Caki2 (cell line): ENCODE data around the gene LZTS2. TPM values are rescaled to one million over a fixed set of nuclear protein-coding genes. Genes with fewer than 3 reads are reported as not detected.
A peak's percentile ranks its signal among the peaks of the same experiment; 100 is the strongest.
"Not testable (repeated sequence)": the region's sequence is repeated elsewhere in the genome, so short reads cannot be mapped to it uniquely, and the experiment has no call there.

Source experiments
- DNase-seq: peaks from one replicate; pipeline ENCODE4 v3.0.0-alpha.2; 2015; ENCODE audit warnings: low read depth
- in situ Hi-C: cut with HindIII; loops from 2 replicates; pipeline ENCODE4 v1.10.0; 2016; ENCODE audit warnings: low sequenced_read_pairs, low pct_unique_long_range_greater_than_20kb, mixed read lengths
- total RNA-seq: library from RNA; depleted of rRNA; stranded (reverse); fragments of >200 nt; shearing (Covaris generic); gene quantifications from 2 replicates; pipeline ENCODE4 v1.2.3, GENCODE V29; 2014; ENCODE audit warnings: low replicate concordance; rRNA removed

The LZTS2 gene
- 35.5 and 37.2 TPM in 2 replicates for total RNA-seq

- no peak for DNase-seq
- in situ Hi-C loops, result no loop called here
Measured at GRCh38 chr10:100999742-101000126, at the start of gene LZTS2. Gene LZTS2, plus strand, starts transcription at chr10:100999808. Its CDS starts 2,731 bp downstream, at chr10:101002539.

GRCh38 chr10:100960251-100960650 is 39.4 kb upstream of the LZTS2 start:
- in situ Hi-C loops, result no loop called here
- no peak for DNase-seq

GRCh38 chr10:100962351-100963080 is 37.1 kb upstream of the LZTS2 start:
- in situ Hi-C loops, result no loop called here
- DNase-seq, result no peak

GRCh38 chr10:100963826-100964225 is 35.8 kb upstream of the LZTS2 start:
- in situ Hi-C loops, result no loop called here

GRCh38 chr10:100965820-100966219 is 33.8 kb upstream of the LZTS2 start:
- in situ Hi-C loops, result no loop called here
- DNase-seq, result no peak

More at GRCh38 chr10:100963826-100964225, 35.8 kb upstream of the LZTS2 start:
- no peak for DNase-seq

- in situ Hi-C loops, result no loop called here
Measured at GRCh38 chr10:100966887-100967286, 32.7 kb upstream of the LZTS2 start.

GRCh38 chr10:100967332-100967731 is 32.3 kb upstream of the LZTS2 start:
- in situ Hi-C loops, result no loop called here
- no peak for DNase-seq

More at GRCh38 chr10:100966887-100967286, 32.7 kb upstream of the LZTS2 start:
- no peak for DNase-seq

- DNase-seq, result no peak
- in situ Hi-C loops, result no loop called here
Measured at GRCh38 chr10:100968062-100968736, 31.4 kb upstream of the LZTS2 start.

- DNase-seq, result no peak
- in situ Hi-C loops, result no loop called here
Measured at GRCh38 chr10:100968863-100969186, 30.8 kb upstream of the LZTS2 start.

GRCh38 chr10:100969187-100970075 is 30.2 kb upstream of the LZTS2 start, which contains the start of gene SEMA4G:
Gene SEMA4G, plus strand, starts transcription at chr10:100969504. Its CDS starts 3,409 bp downstream, at chr10:100972913.
- in situ Hi-C loops, result no loop called here
- peak; percentile 4 for DNase-seq

GRCh38 chr10:100970076-100970913 is 29.3 kb upstream of the LZTS2 start:
- in situ Hi-C loops, result no loop called here
- no peak for DNase-seq

- peak; percentile 56 for DNase-seq
- in situ Hi-C loops, result no loop called here
Measured at GRCh38 chr10:100970914-100971811, 28.4 kb upstream of the LZTS2 start.

- DNase-seq, result no peak
- in situ Hi-C loops, result no loop called here
Measured at GRCh38 chr10:100972115-100972903, 27.3 kb upstream of the LZTS2 start.

GRCh38 chr10:100972904-100973535 is 26.6 kb upstream of the LZTS2 start:
- in situ Hi-C loops, result no loop called here

GRCh38 chr10:100975397-100975796 is 24.2 kb upstream of the LZTS2 start:
- in situ Hi-C loops, DNase-seq: not testable (repeated sequence)

More at GRCh38 chr10:100972904-100973535, 26.6 kb upstream of the LZTS2 start:
- DNase-seq, result no peak

GRCh38 chr10:100976906-100977305 is 22.7 kb upstream of the LZTS2 start:
- in situ Hi-C loops, result no loop called here
- DNase-seq, result no peak
